PC-9 (cell line): ENCODE data around the gene ATP2C1. TPM values are rescaled to one million over a fixed set of nuclear protein-coding genes. Genes with fewer than 3 reads are reported as not detected.

ENCODE experiments used
- BruUV-seq: library from RNA; stranded (reverse); fragments of 400-500 nt; replicated peaks from 2 replicates; lab custom pipeline; 2021; lab: Mats Ljungman, UMichigan
- CTCF ChIA-PET: fragments of 300-600 bp; sonication (Branson Sonifier 250); formaldehyde crosslinking; loops from one replicate; lab custom pipeline; 2022; ENCODE audit warnings: antibody characterized with exemption; lab: Charles Lee
- POLR2A ChIA-PET: fragments of 300-600 bp; sonication (Branson Sonifier 250); formaldehyde crosslinking; loops from one replicate; lab custom pipeline; 2022; ENCODE audit warnings: antibody characterized with exemption; ENCODE audit not compliant: unreplicated experiment; lab: Charles Lee
- DNase-seq, 2 experiments: peaks; one replicate each; pipeline versions ENCODE4 v3.0.0 to v3.0.0-alpha.2; 2015 to 2022; ENCODE audit warnings: mixed read lengths in 1 of 2
- H2AFZ ChIP-seq: fragments of 200-600 bp; sonication (generic); 2 replicates; pipeline ENCODE4 v1.8.1; 2017; ENCODE audit warnings: antibody characterized with exemption
- H3F3A ChIP-seq: fragments of 200-600 bp; sonication (generic); 2 replicates; pipeline ENCODE4 v1.8.1; 2017; ENCODE audit warnings: antibody characterized with exemption, mild to moderate bottlenecking, low read depth; ENCODE audit not compliant: insufficient read depth
- H3K27ac ChIP-seq: fragments of 200-600 bp; sonication (generic); 2 replicates; pipeline ENCODE4 v1.6.1; 2016; ENCODE audit warnings: mixed run types
- H3K27me3 ChIP-seq: fragments of 200-600 bp; sonication (generic); 2 replicates; pipeline ENCODE4 v1.6.1; 2016; ENCODE audit warnings: low read depth, mixed run types; ENCODE audit not compliant: insufficient read depth
- H3K36me3 ChIP-seq: fragments of 200-600 bp; sonication (generic); 2 replicates; pipeline ENCODE4 v1.6.1; 2016; ENCODE audit warnings: low read depth, mixed run types
- H3K4me1 ChIP-seq: fragments of 200-600 bp; sonication (generic); replicated peaks from 2 replicates; pipeline ENCODE4 v1.6.1; 2016; ENCODE audit warnings: mixed run types; ENCODE audit not compliant: insufficient read depth
- H3K4me2 ChIP-seq: fragments of 200-600 bp; sonication (generic); 2 replicates; pipeline ENCODE4 v1.6.1; 2017; ENCODE audit warnings: mixed run types
- H3K4me3 ChIP-seq: fragments of 200-600 bp; sonication (generic); 2 replicates; pipeline ENCODE4 v1.6.1; 2016; ENCODE audit warnings: mixed run types
- H3K79me2 ChIP-seq: fragments of 200-600 bp; sonication (generic); 2 replicates; pipeline ENCODE4 v1.6.1; 2017; ENCODE audit warnings: low read depth, mixed run types
- H3K9me2 ChIP-seq: fragments of 200-600 bp; sonication (generic); 2 replicates; pipeline ENCODE4 v1.8.1; 2017; ENCODE audit warnings: mild to moderate bottlenecking; ENCODE audit not compliant: insufficient read depth
- H3K9me3 ChIP-seq: fragments of 200-600 bp; sonication (generic); 2 replicates; pipeline ENCODE4 v1.8.1; 2016; ENCODE audit warnings: low read depth; ENCODE audit not compliant: insufficient read depth
- H4K20me1 ChIP-seq: fragments of 200-600 bp; sonication (generic); 2 replicates; pipeline ENCODE4 v1.8.1; 2017; ENCODE audit not compliant: insufficient read depth
- EZH2 ChIP-seq: fragments of 200-600 bp; sonication (generic); IDR thresholded peaks from 2 replicates; pipeline ENCODE4 v1.8.0; 2017; ENCODE audit warnings: antibody characterized with exemption, low read depth
- intact Hi-C: fragments of 100-400 bp; cut with micrococcal nuclease; formaldehyde crosslinking; loops from one replicate; pipeline ENCODE4 v1.10.0; 2022; ENCODE audit not compliant: unreplicated experiment
- total RNA-seq: library from RNA; stranded (reverse); gene quantifications from 2 replicates; pipeline ENCODE4 v1.2.3, GENCODE V29; 2021
- TF ChIP-seq, protein P1 (sequence below): fragments of 200-600 bp; sonication (generic); conservative IDR thresholded peaks from 2 replicates; pipeline ENCODE4 v1.6.1; 2017; ENCODE audit warnings: mixed run types, antibody characterized with exemption, mild to moderate bottlenecking, moderate library complexity

The ATP2C1 gene
- total RNA-seq, 1 experiment from 2014 or later = 101 TPM

DNA sequence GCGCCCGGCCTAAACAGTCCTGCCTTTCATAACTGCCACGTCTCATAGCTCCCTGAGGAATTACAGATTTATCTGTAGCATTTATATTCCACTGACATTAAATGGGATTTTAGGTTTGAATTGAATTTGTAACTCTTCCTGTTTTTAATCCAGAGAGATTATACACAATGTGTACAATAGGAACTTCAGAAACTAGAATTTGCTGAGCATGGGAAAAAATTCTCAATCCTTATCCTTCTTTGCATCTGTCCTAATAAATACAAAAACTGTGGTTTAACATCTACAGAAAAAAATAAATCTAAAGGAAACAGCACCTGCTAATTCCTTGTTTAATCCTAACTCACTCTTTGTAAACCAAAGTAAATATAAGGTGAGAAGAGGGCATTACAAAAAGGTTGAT is 135.0 kb downstream of the ATP2C1 start:
- Histone ChIP-seq H3K4me1 (peaks cover 18% of the 10 kb centered on the region), H3K4me2 (no peak overlapping the region), H3K9me2 (no peaks in the 10 kb centered on the region), H3K9me3 (no peaks in the 10 kb centered on the region), H3F3A (no peaks in the 10 kb centered on the region), H3K27ac (no peak overlapping the region), H4K20me1 (no peaks in the 10 kb centered on the region), H3K79me2 (0 out of 2 replicates have a peak, but pooled peaks cover 5% of the 10 kb centered on the region), H2AFZ (no peak overlapping the region), H3K36me3 (no peaks in the 10 kb centered on the region), H3K4me3 (no peak overlapping the region), H3K27me3 (no peaks in the 10 kb centered on the region)
- ChIA-PET POLR2A (no interaction called here), CTCF (interaction anchor here (0.6 kb wide), 1 partner anchor 189 kb away, joined by 5 read pairs; no protein-coding TSS in a partner anchor)
- no peak for DNase-seq
- TF ChIP-seq, protein P1, sequence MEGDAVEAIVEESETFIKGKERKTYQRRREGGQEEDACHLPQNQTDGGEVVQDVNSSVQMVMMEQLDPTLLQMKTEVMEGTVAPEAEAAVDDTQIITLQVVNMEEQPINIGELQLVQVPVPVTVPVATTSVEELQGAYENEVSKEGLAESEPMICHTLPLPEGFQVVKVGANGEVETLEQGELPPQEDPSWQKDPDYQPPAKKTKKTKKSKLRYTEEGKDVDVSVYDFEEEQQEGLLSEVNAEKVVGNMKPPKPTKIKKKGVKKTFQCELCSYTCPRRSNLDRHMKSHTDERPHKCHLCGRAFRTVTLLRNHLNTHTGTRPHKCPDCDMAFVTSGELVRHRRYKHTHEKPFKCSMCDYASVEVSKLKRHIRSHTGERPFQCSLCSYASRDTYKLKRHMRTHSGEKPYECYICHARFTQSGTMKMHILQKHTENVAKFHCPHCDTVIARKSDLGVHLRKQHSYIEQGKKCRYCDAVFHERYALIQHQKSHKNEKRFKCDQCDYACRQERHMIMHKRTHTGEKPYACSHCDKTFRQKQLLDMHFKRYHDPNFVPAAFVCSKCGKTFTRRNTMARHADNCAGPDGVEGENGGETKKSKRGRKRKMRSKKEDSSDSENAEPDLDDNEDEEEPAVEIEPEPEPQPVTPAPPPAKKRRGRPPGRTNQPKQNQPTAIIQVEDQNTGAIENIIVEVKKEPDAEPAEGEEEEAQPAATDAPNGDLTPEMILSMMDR = no peak
- no peak for TF ChIP-seq EZH2
- BruUV-seq = no TSS peak
- intact Hi-C loops = loop anchor here (5.0 to 10.0 kb wide), 3 partner anchors 282 to 754 kb away; partner anchors contain the start of gene PIK3R4

DNA sequence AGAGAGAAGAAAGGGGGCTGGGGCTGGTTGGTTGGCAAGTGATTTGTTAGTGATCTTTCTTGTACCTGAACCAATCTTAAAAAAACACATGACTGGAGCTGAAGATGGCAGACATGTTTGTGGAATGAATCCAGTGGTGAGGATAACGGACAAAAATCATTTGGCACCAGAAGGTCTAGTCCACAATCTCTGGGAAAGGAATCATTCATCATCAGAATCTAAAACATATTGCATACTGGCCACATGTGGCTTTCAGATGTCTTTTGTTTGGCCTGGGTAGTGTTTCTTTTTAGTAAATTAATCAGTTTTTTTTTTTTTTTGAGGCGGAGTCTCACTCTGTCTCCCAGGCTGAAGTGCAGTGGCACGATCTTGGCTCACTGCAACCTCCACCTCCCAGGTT is 137.8 kb downstream of the ATP2C1 start:
- Histone ChIP-seq H3K79me2 (0 out of 2 replicates have a peak, but pooled peaks cover 5% of the 10 kb centered on the region), H3K4me3 (no peak overlapping the region), H4K20me1 (no peaks in the 10 kb centered on the region), H3K27ac (no peak overlapping the region), H3K27me3 (no peaks in the 10 kb centered on the region), H3F3A (no peaks in the 10 kb centered on the region), H3K9me2 (no peaks in the 10 kb centered on the region), H3K9me3 (no peaks in the 10 kb centered on the region), H3K4me1 (peaks cover 5% of the 10 kb centered on the region), H2AFZ (no peak overlapping the region), H3K36me3 (no peaks in the 10 kb centered on the region), H3K4me2 (no peak overlapping the region)
- TF ChIP-seq, protein P1 = no peak
- no peak for TF ChIP-seq EZH2
- intact Hi-C loops = loop anchor here (5.0 to 10.0 kb wide), 4 partner anchors 453 to 1373 kb away; no protein-coding TSS in a partner anchor
- ChIA-PET POLR2A (no interaction called here), CTCF (no interaction called here)
- BruUV-seq = no TSS peak
- no peak for DNase-seq

DNA sequence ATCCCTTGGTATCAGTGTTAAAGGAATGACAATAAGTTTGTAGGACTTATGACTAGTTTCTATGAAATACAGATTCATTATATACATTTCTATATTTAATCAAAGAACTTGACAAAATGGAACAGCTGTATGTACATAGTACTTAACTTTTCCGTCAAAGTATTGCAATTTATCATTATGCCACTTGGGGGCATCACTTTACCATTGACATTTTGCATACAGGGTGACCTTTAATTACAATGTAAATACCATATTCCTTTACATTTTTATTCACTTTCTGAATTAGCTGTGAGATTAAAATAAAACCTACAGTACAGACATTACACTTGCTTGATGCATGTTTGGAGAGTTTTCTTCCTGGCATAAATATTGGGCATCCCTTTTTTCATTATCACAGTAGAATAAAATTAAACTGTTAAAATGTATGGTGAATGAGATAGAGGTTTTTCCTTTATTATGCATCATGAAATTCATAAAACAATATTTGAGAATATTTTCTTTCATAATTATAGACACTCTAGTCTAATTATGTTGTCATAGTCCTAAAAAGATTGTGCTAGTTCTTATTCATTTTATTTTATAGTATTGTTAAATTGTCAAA is 139.7 kb downstream of the ATP2C1 start:
- H3K4me3 ChIP-seq = no peak overlapping the region
- no peaks in the 10 kb centered on the region for H3F3A ChIP-seq
- no peaks in the 10 kb centered on the region for H4K20me1 ChIP-seq
- no peak overlapping the region for H2AFZ ChIP-seq
- no peak overlapping the region for H3K27ac ChIP-seq
- intact Hi-C loops = loop anchor here (1.0 to 10.0 kb wide), 5 partner anchors 451 to 1371 kb away; no protein-coding TSS in a partner anchor
- TF ChIP-seq EZH2 = no peak
- TF ChIP-seq, protein P1 = peak; percentile 86
- H3K4me1 ChIP-seq = no peaks in the 10 kb centered on the region
- H3K79me2 ChIP-seq = no peaks in the 10 kb centered on the region
- no peaks in the 10 kb centered on the region for H3K27me3 ChIP-seq
- H3K9me2 ChIP-seq = no peaks in the 10 kb centered on the region; the same call in 1 of the 2 replicates
- ChIA-PET CTCF (interaction anchor here (1.0 to 1.2 kb wide), 3 partner anchors 12 to 996 kb away, joined by 3 to 6 read pairs (median 3); partner anchors contain the start of gene NUDT16), POLR2A (no interaction called here)
- peak; percentile 9 to 51 for DNase-seq
- H3K36me3 ChIP-seq = no peaks in the 10 kb centered on the region
- no peak overlapping the region for H3K4me2 ChIP-seq
- BruUV-seq = no TSS peak
- no peaks in the 10 kb centered on the region for H3K9me3 ChIP-seq
